ENCODE results near the gene LRP8.

LRP8 gene

DNA sequence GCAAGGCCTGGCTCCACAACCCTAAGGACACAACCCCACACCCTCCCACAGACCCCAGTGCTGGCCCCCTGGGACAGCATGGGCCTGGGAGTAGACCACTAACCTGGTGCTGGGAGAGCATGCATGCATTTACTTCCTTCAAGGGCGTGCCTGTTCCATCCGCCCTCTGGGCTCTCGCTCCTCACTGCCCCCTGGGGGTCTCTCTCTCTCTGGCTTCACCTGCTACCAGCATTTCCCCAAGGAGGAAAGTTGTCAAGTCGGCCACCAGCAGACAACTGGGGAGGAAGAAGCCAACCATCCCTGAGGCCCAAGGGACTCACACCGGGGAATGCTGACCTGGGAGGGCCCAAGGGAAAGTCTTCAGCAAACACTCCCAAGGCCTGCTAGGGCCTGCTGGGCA lies 6.5 kb downstream of the LRP8 start:
- no peak overlapping the region for H3K27ac ChIP-seq (ENCODE audit: low read depth, low read length, severe bottlenecking)
- 61 to 82% methylated on average over 3 to 4 of the region's 5 CpGs for WGBS, 2 experiments (ENCODE audit: insufficient coverage in 2 of 2)
- peaks cover 5% of the 10 kb centered on the region for H3K4me1 ChIP-seq (ENCODE audit: control insufficient read depth, insufficient read depth, low read length, poor library complexity, severe bottlenecking)
- no peaks in the 10 kb centered on the region for H3K9me3 ChIP-seq (ENCODE audit: control insufficient read depth, low read length)
- no peak overlapping the region for H3K4me3 ChIP-seq (ENCODE audit: extremely low read depth, insufficient read depth, low read length, poor library complexity, severe bottlenecking)
- peaks cover 73% of the 10 kb centered on the region for H3K36me3 ChIP-seq (ENCODE audit: control insufficient read depth, insufficient read depth, low read length)

DNA sequence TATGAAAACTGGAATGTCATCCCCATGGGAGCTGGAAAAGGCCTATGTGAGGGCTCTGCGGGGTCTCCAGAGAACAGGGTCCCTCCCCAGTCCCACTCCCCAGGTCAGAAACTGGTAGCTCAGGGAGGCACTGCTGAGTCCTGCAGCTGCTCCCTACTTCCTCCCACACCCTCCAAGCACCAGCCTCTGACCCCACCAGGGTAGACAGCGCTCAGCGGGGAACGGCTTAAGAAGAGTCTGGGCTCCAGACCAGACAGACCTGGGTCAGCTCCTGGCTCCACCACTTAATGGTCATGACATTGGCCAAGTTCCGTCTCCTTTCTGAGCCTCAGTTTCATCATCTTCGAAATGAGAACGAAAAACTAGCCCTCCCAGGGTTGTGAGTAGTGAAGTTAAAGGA lies 7.2 kb downstream of the LRP8 start:
- Histone ChIP-seq H3K36me3 (ENCODE audit: control insufficient read depth, insufficient read depth, low read length) (peaks cover 74% of the 10 kb centered on the region), H3K4me3 (ENCODE audit: extremely low read depth, insufficient read depth, low read length, poor library complexity, severe bottlenecking) (no peak overlapping the region), H3K4me1 (ENCODE audit: control insufficient read depth, insufficient read depth, low read length, poor library complexity, severe bottlenecking) (peaks cover 5% of the 10 kb centered on the region), H3K9me3 (ENCODE audit: control insufficient read depth, low read length) (no peaks in the 10 kb centered on the region), H3K27ac (ENCODE audit: low read depth, low read length, severe bottlenecking) (no peak overlapping the region)
- 97 to 100% methylated on average over 7 of the region's 7 CpGs for WGBS, 2 experiments (ENCODE audit: insufficient coverage in 2 of 2)

DNA sequence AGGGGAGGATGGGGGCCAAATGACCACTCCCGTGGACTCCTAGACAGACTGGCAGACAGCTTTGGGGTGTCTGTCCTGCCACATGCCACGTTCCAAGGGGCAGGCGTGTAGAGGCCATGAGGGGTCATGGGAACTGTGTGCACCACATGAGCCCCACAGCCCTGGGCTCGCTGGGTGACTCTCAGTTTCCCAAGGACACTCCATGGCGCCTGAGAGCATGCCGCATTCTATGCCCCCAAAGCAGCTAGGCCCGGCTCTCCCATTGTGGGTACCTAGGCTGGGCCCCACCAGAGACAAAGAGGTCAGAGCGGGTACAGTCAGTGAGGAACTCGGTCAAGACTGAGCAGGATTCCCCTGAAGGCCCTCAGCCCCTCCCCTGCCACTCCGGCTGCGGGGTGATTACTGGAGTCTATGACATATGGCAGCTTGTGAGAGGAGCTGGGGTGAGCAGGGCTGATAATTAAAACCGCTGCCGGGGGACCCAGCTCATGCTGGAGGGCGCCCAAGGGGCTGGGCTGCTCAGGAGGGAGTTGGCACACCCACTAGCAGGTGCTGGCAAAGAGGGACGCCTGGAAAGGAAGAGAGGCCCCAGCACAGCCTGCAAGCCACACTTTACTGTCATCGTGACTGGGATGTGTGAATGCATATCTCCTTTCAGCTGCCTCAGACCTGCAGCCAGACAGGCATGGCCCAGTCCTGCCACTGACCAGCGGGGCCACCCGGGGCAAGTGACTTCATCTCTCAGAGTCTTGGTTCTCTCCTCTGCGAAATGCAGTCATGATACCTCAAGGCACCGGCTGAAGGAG lies 8.4 kb downstream of the LRP8 start:
- peaks cover 74% of the 10 kb centered on the region for H3K36me3 ChIP-seq (ENCODE audit: control insufficient read depth, insufficient read depth, low read length)
- no peak overlapping the region for H3K4me3 ChIP-seq (ENCODE audit: extremely low read depth, insufficient read depth, low read length, poor library complexity, severe bottlenecking)
- H3K27ac ChIP-seq (ENCODE audit: low read depth, low read length, severe bottlenecking), result no peak overlapping the region
- H3K4me1 ChIP-seq (ENCODE audit: control insufficient read depth, insufficient read depth, low read length, poor library complexity, severe bottlenecking), result no peaks in the 10 kb centered on the region
- no peaks in the 10 kb centered on the region for H3K9me3 ChIP-seq (ENCODE audit: control insufficient read depth, low read length)
- 94% methylated on average over 18 to 19 of the region's 20 CpGs for WGBS, 2 experiments (ENCODE audit: insufficient coverage in 2 of 2)

DNA sequence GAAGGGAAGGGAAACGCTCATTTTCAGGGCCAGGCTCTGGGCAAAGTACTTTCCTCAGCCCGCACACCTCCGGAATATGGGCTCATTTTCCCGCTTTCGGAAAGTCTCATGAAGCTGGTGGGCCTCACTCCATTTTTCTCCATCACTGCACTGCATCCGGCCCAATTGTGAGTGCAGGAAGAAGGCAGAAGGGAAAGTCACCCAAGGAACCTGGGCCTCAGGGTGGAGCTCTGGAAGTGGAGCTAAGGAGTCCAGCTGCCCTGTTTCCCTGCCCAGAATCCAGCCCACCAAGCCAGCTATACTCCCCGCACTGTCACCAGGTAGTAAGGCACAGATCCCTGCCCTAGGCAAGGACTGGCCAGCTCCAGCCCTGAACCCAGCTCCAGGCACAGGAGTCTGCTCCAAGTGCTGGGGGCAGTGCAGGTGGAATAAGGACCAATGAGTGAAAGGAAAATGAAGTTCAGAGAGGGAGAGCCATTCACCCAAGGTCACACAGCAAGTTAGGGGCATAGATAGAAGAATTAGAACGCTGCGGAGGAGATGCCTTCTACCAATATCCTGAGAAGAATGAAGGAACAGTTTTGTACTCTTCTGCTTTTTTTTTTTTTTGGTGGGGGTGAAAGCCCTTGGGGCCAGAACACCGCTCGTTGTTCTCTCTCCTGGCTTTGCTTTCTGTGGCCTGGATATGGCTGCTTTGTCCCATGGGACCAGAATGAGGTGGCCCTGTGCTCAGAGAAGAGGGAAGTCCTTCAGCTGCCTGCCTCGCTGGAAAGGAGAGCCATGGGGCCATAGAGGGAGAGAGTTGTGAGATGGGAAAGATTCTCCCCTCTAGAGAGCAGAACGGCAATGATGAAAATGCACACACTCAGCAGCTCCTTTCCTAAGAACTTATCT lies 10.0 kb downstream of the LRP8 start:
- Histone ChIP-seq H3K36me3 (ENCODE audit: control insufficient read depth, insufficient read depth, low read length) (peaks cover 75% of the 10 kb centered on the region), H3K4me1 (ENCODE audit: control insufficient read depth, insufficient read depth, low read length, poor library complexity, severe bottlenecking) (no peaks in the 10 kb centered on the region), H3K27ac (ENCODE audit: low read depth, low read length, severe bottlenecking) (no peak overlapping the region), H3K4me3 (ENCODE audit: extremely low read depth, insufficient read depth, low read length, poor library complexity, severe bottlenecking) (no peak overlapping the region), H3K9me3 (ENCODE audit: control insufficient read depth, low read length) (no peaks in the 10 kb centered on the region)
- WGBS, 2 experiments (ENCODE audit: insufficient coverage in 2 of 2), result 81 to 90% methylated on average over 6 to 7 of the region's 13 CpGs

DNA sequence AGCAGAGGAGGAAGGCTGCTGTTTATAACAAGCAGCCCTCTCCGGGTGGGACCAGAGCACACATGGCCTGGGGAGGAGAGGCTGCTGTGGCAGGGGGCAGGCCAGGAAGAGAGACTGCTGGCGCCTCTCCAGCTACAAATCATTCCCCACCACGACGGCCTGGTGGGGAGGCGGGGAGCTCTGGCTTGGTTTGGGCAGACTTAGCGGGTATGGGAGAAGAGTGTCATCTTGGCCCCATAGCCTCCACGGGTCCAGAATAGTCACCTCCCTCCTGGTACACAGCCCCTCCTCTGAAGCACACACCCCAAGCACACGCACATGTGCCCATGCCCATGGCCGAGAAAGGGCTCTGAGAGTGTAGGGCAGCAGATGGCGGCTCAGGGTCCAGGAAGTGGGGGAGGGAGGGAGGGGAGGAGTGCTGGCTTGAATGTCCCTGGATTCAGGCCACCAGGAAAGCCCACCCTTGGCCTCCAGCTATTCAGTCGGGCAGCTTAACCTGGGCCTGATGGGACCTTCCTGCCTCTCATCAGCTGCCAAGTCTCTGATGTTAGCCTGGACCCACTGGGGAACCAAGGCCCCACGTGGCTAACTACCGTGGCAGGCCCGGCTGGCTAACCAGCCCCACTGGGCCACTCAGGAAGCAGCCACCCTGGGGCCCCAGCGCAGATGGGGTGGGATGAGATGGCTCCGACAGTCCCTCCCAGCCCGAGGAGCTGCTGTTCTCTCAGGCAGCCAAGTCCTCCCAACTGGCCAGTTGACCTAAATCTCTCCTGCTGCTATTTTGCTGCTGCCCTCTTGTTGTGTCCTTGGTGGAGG lies 10.9 kb downstream of the LRP8 start:
- Histone ChIP-seq H3K36me3 (ENCODE audit: control insufficient read depth, insufficient read depth, low read length) (peaks cover 75% of the 10 kb centered on the region), H3K4me3 (ENCODE audit: extremely low read depth, insufficient read depth, low read length, poor library complexity, severe bottlenecking) (no peak overlapping the region), H3K9me3 (ENCODE audit: control insufficient read depth, low read length) (no peaks in the 10 kb centered on the region), H3K27ac (ENCODE audit: low read depth, low read length, severe bottlenecking) (no peak overlapping the region), H3K4me1 (ENCODE audit: control insufficient read depth, insufficient read depth, low read length, poor library complexity, severe bottlenecking) (no peaks in the 10 kb centered on the region)
- 87 to 93% methylated on average over 7 to 8 of the region's 17 CpGs for WGBS, 2 experiments (ENCODE audit: insufficient coverage in 2 of 2)

DNA sequence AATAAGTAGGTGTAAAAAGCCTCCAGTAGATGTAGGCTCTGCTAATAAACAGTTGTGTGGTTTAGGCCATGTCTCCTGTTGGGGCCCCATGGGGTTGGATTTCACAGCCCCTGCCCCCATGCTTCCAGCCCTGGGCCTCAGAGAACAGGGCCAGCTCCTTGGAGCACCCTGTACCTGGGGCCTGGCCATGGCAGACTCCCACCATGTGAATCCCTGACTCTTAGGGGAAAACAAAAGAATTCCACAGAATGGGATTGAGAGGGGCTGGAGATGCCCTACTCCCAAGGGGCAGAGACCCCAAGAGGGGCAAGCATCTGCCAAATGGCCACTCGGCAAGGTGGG lies 11.5 kb downstream of the LRP8 start:
- Histone ChIP-seq H3K9me3 (ENCODE audit: control insufficient read depth, low read length) (no peaks in the 10 kb centered on the region), H3K4me1 (ENCODE audit: control insufficient read depth, insufficient read depth, low read length, poor library complexity, severe bottlenecking) (no peaks in the 10 kb centered on the region), H3K36me3 (ENCODE audit: control insufficient read depth, insufficient read depth, low read length) (peaks cover 74% of the 10 kb centered on the region), H3K27ac (ENCODE audit: low read depth, low read length, severe bottlenecking) (no peak overlapping the region), H3K4me3 (ENCODE audit: extremely low read depth, insufficient read depth, low read length, poor library complexity, severe bottlenecking) (no peak overlapping the region)
- WGBS, 2 experiments (ENCODE audit: insufficient coverage in 2 of 2), result 86 to 88% methylated on average over 1 of the region's 1 CpG

DNA sequence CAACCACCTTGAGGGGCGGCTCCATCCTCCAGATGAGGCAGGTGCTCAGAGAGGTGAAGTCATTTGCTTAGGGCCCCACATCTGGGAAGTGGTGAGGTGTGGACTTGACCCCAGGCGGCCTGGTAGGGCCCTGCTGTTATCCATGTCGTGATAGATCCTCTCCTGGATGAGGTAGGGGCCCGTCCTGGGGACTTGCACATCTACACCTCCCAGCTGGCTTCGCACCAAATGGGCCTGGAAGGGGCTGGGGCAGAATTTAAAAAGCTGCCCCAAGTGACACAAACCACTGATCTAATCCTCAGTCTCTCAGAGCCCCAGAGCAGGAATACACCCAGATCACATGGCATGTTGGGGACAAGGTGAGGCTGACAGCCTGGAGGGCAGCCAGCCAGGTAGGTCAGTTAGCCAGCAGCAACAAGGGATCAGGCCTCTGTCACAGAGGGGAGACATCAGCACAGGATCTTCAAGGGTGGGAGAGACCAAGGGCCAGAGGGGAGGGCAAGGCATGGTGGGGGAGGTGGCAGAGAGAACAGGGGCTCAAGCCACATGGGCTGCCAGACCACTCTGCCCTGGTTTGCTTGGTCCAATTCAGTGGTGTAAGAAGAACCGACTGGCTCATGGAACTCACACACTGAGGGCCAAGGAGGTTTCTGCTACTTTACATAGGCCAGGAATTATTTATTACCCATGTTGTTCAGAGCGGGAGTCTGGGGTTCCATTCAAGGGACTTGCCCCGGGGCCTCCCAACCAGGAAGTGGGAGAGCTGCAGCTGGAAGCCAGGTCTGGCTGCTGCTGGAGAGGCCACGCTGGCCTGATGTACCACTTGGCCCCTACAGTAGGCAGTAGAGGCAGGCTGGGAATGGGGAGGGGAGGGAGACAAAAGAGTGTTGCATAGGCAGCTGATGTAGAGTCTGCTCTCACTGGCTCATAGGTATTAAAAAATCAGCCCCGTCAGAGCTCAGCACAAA lies 12.1 kb downstream of the LRP8 start:
- no peaks in the 10 kb centered on the region for H3K4me1 ChIP-seq (ENCODE audit: control insufficient read depth, insufficient read depth, low read length, poor library complexity, severe bottlenecking)

DNA sequence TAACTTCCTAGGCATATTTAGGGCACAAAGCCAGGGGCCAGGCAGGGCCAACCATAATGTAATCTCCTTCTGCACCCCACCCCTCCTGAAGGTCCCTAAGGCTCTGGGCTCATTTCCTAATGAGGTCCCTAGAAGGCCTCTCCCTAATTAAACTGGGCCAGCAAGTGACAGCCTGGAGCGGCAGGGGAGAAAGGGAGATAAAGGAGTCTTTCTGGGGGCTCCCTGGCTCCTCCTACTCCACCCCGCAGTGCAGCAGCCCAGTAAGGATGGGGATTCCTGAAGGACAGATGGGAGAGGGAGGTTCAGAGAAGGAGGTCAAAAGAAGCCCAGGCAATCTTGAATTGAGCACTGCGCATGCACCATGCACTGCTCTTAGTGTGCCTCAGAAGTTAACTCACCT lies 12.8 kb downstream of the LRP8 start:
- Histone ChIP-seq H3K9me3 (ENCODE audit: control insufficient read depth, low read length) (no peaks in the 10 kb centered on the region), H3K27ac (ENCODE audit: low read depth, low read length, severe bottlenecking) (no peak overlapping the region), H3K4me3 (ENCODE audit: extremely low read depth, insufficient read depth, low read length, poor library complexity, severe bottlenecking) (no peak overlapping the region), H3K36me3 (ENCODE audit: control insufficient read depth, insufficient read depth, low read length) (peaks cover 65% of the 10 kb centered on the region), H3K4me1 (ENCODE audit: control insufficient read depth, insufficient read depth, low read length, poor library complexity, severe bottlenecking) (no peaks in the 10 kb centered on the region)
- 100% methylated on average over 1 of the region's 3 CpGs for WGBS, 2 experiments (ENCODE audit: insufficient coverage in 2 of 2)

More for the DNA sequence above, 12.1 kb downstream of the LRP8 start:
- Histone ChIP-seq H3K9me3 (ENCODE audit: control insufficient read depth, low read length) (no peaks in the 10 kb centered on the region), H3K27ac (ENCODE audit: low read depth, low read length, severe bottlenecking) (no peak overlapping the region), H3K4me3 (ENCODE audit: extremely low read depth, insufficient read depth, low read length, poor library complexity, severe bottlenecking) (no peak overlapping the region), H3K36me3 (ENCODE audit: control insufficient read depth, insufficient read depth, low read length) (peaks cover 70% of the 10 kb centered on the region)
- WGBS, 2 experiments (ENCODE audit: insufficient coverage in 2 of 2), result 85 to 88% methylated on average over 6 to 8 of the region's 10 CpGs

DNA sequence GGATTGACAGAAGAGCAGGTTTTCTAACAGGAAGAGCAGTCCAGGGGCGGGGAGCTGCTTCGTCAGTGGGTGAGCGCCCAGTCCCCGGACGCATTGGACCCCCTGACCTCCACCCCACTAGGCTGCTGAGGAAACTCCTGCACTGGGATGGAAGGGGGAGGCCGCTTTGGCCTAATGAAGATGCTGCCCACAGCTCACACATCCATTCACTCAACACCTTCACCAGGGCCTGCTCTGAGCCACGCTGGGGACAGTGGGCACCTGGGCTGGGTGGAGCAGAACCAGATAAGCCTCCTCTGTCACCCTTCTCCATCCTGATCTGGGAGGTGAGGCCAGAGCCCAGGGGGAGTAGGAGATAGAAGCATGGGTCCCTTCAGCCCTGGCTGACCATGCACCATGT lies 13.3 kb downstream of the LRP8 start:
- Histone ChIP-seq H3K27ac (ENCODE audit: low read depth, low read length, severe bottlenecking) (no peak overlapping the region), H3K36me3 (ENCODE audit: control insufficient read depth, insufficient read depth, low read length) (peaks cover 63% of the 10 kb centered on the region)
- WGBS, 2 experiments (ENCODE audit: insufficient coverage in 2 of 2), result 86 to 92% methylated on average over 1 to 2 of the region's 7 CpGs

DNA sequence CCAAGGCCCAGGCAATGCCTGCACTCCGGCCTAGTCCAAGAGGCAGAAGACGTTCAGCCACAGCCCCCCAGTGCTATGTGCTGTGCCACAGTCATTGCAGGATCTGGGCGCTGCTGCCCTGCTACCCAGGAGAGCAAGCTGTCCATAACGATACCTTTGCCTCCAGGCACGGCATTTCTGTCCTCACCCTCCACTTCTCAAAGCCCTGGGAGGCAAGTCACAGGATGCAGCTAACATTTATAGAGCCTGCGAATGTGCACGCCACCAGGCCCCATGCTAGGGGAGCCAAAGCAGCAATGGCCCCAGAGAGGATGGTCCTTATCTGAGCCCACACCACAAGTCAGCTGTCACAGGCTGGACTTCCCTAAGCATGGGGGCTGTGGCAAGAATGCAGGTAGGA lies 13.8 kb downstream of the LRP8 start:
- Histone ChIP-seq H3K9me3 (ENCODE audit: control insufficient read depth, low read length) (no peaks in the 10 kb centered on the region), H3K36me3 (ENCODE audit: control insufficient read depth, insufficient read depth, low read length) (peaks cover 58% of the 10 kb centered on the region), H3K4me3 (ENCODE audit: extremely low read depth, insufficient read depth, low read length, poor library complexity, severe bottlenecking) (no peak overlapping the region), H3K27ac (ENCODE audit: low read depth, low read length, severe bottlenecking) (no peak overlapping the region), H3K4me1 (ENCODE audit: control insufficient read depth, insufficient read depth, low read length, poor library complexity, severe bottlenecking) (no peaks in the 10 kb centered on the region)
- WGBS, 2 experiments (ENCODE audit: insufficient coverage in 2 of 2), result 89 to 94% methylated on average over 6 to 7 of the region's 7 CpGs

More for the DNA sequence above, 13.3 kb downstream of the LRP8 start:
- H3K4me1 ChIP-seq (ENCODE audit: control insufficient read depth, insufficient read depth, low read length, poor library complexity, severe bottlenecking), result no peaks in the 10 kb centered on the region
- H3K4me3 ChIP-seq (ENCODE audit: extremely low read depth, insufficient read depth, low read length, poor library complexity, severe bottlenecking), result no peak overlapping the region
- no peaks in the 10 kb centered on the region for H3K9me3 ChIP-seq (ENCODE audit: control insufficient read depth, low read length)

Measured in mesodermal cell (in vitro differentiated cells).